ENCODE data around the gene AKAP6. TPM values are rescaled to one million over a fixed set of nuclear protein-coding genes. Genes with fewer than 3 reads are reported as not detected.

Gene AKAP6
- total and polyA plus RNA-seq, 4 donors: 0.42 to 3.2 (median 1.7) TPM

DNA sequence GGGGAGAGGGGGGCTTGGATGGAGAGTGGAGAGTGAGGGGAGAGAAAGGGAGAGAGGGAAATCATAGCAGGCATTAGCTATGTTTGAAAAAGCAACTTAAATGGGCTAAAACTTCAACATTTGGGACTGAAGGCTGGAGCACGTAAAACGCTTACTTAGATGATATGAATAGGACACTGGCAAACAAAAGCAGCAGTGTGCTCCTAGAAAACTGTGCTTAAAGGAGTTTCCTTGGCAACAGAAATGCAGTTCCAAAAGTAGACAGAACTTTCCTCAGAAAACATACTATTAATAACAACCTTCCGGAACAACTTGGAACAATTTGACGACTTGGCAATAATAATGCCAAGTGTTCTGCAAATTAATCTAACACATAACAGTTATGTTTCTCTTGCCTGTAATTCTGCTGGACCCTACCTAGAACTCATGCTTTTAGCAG lies 374.1 kb downstream of the AKAP6 start:
- no peaks in the 10 kb centered on the region for H3K36me3 ChIP-seq (ENCODE audit: control insufficient read depth in 4 of 4, insufficient read depth in 3 of 4, low read depth in 1 of 4, low read length in 3 of 4)
- no peak overlapping the region for H3K4me3 ChIP-seq (ENCODE audit: low read depth in 1 of 3, low read length in 3 of 3)
- no peak for DNase-seq (ENCODE audit: low spot score)
- no peak overlapping the region for H3K9ac ChIP-seq (ENCODE audit: low read depth in 1 of 2, low read length in 2 of 2)
- WGBS: 72% methylated on average over 4 of the region's 4 CpGs
- H3K27me3 ChIP-seq (ENCODE audit: control insufficient read depth in 4 of 4, insufficient read depth in 4 of 4, low read length in 3 of 4): no peaks in the 10 kb centered on the region
- TF ChIP-seq SP1 (IDR thresholded peaks at IDR 0.05) (peak; percentile 26), EGR1 (IDR thresholded peaks at IDR 0.05; ENCODE audit: low read depth in 2 of 2) (no peak)
- H3K27ac ChIP-seq (ENCODE audit: low read depth in 1 of 2, low read length in 2 of 2): peak overlapping the region; percentile 20 to 59
- peaks cover 0 to 2% (median 0%) of the 10 kb centered on the region in 4 donors for H3K4me1 ChIP-seq (ENCODE audit: control insufficient read depth in 4 of 4, insufficient read depth in 4 of 4, low read length in 3 of 4)
- no peaks in the 10 kb centered on the region for H3K9me3 ChIP-seq (ENCODE audit: control insufficient read depth in 4 of 4, low read length in 3 of 4)

DNA sequence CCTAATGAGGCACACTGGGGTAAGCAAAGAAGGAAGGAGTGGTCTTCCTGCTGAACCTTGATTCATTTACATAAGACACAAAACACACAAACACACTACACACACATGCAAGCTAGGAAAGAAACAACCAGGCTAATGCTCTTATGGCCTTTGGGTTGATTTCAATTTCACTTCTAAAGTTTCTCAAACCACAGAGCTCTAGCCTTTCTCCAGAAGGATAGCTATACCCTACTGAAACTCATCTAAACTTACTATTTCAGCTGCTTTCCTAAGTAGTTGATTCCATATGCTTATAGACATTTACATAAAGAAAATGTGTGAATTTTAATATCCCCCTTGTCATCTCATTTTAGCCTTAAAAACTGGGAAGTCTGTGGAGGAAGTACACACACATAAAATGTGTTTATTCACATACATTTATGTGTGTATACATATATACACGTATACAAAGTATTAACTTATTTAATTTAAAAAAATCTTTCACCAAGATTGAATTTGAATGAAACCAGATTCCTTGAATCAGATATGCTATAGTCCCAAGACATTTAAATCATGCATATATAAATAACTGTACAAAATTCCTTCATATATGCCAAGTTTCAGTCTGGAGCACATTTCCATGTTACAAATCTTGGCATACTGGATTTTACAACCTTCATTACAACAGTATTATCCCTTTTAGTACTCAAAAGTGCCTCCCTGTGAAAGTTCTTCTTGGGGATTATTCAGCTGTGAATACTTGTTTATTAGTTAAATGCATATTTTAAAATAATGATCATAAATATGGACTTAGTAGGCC lies 377.8 kb downstream of the AKAP6 start:
- Histone ChIP-seq H3K36me3 (ENCODE audit: control insufficient read depth in 4 of 4, insufficient read depth in 3 of 4, low read depth in 1 of 4, low read length in 3 of 4) (no peaks in the 10 kb centered on the region), H3K9ac (ENCODE audit: low read depth in 1 of 2, low read length in 2 of 2) (no peak overlapping the region), H3K27ac (ENCODE audit: low read depth in 1 of 2, low read length in 2 of 2) (no peak overlapping the region), H3K4me1 (ENCODE audit: control insufficient read depth in 4 of 4, insufficient read depth in 4 of 4, low read length in 3 of 4) (peaks cover 0 to 2% (median 0%) of the 10 kb centered on the region in 4 donors), H3K4me3 (ENCODE audit: low read depth in 1 of 3, low read length in 3 of 3) (no peak overlapping the region), H3K27me3 (ENCODE audit: control insufficient read depth in 4 of 4, insufficient read depth in 4 of 4, low read length in 3 of 4) (no peaks in the 10 kb centered on the region), H3K9me3 (ENCODE audit: control insufficient read depth in 4 of 4, low read length in 3 of 4) (no peaks in the 10 kb centered on the region)
- no peak for DNase-seq (ENCODE audit: low spot score)
- 82% methylated on average over 1 of the region's 1 CpG for WGBS
- TF ChIP-seq, protein P1, sequence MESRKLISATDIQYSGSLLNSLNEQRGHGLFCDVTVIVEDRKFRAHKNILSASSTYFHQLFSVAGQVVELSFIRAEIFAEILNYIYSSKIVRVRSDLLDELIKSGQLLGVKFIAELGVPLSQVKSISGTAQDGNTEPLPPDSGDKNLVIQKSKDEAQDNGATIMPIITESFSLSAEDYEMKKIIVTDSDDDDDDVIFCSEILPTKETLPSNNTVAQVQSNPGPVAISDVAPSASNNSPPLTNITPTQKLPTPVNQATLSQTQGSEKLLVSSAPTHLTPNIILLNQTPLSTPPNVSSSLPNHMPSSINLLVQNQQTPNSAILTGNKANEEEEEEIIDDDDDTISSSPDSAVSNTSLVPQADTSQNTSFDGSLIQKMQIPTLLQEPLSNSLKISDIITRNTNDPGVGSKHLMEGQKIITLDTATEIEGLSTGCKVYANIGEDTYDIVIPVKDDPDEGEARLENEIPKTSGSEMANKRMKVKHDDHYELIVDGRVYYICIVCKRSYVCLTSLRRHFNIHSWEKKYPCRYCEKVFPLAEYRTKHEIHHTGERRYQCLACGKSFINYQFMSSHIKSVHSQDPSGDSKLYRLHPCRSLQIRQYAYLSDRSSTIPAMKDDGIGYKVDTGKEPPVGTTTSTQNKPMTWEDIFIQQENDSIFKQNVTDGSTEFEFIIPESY (IDR thresholded peaks at IDR 0.05): no peak
- TF ChIP-seq EGR1 (IDR thresholded peaks at IDR 0.05; ENCODE audit: low read depth in 2 of 2): no peak

DNA sequence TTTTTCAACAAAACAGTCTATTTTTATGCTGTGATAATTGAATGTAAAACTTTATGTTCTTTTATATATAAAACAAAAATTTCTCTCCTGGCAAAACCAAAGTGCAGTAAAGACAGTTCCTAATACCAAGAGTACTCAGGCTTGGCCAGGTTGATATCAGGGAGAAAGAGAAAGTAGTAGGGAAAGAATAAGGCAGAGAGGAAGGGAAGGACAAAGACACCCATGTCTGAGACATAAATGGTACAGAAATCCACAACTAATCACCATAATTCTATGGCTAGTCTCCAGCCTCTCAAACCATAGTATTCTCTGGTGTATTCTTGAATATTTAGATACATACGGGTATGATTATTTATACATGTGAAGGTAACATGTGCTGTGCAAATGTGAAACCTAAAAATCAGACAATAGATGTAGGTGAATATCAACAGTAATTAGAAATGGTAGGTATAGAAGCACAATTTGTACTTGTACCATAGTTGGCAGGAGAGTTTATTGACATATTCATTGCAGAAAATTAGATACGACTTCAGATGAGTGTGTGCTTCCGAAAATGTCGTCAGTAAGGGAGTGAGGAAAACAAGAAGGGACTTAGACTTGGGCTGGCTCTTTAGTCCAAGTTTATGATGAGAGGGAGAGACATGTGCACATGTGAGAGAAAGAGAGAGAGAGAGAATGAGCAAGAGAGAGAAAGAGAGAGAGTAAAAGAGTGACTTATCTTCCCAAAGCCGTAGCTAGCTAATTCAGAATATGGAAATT lies 378.8 kb downstream of the AKAP6 start:
- H3K9ac ChIP-seq (ENCODE audit: low read depth in 1 of 2, low read length in 2 of 2): no peak overlapping the region
- H3K27ac ChIP-seq (ENCODE audit: low read depth in 1 of 2, low read length in 2 of 2): no peak overlapping the region
- no peaks in the 10 kb centered on the region for H3K36me3 ChIP-seq (ENCODE audit: control insufficient read depth in 4 of 4, insufficient read depth in 3 of 4, low read depth in 1 of 4, low read length in 3 of 4)
- H3K4me1 ChIP-seq (ENCODE audit: control insufficient read depth in 4 of 4, insufficient read depth in 4 of 4, low read length in 3 of 4): no peaks in the 10 kb centered on the region
- DNase-seq (ENCODE audit: low spot score): no peak
- H3K9me3 ChIP-seq (ENCODE audit: control insufficient read depth in 4 of 4, low read length in 3 of 4): no peaks in the 10 kb centered on the region
- TF ChIP-seq FOXA1 (IDR thresholded peaks at IDR 0.05): no peak
- H3K4me3 ChIP-seq (ENCODE audit: low read depth in 1 of 3, low read length in 3 of 3): no peak overlapping the region
- WGBS: 85% methylated on average over 5 of the region's 5 CpGs
- no peaks in the 10 kb centered on the region for H3K27me3 ChIP-seq (ENCODE audit: control insufficient read depth in 4 of 4, insufficient read depth in 4 of 4, low read length in 3 of 4)

DNA sequence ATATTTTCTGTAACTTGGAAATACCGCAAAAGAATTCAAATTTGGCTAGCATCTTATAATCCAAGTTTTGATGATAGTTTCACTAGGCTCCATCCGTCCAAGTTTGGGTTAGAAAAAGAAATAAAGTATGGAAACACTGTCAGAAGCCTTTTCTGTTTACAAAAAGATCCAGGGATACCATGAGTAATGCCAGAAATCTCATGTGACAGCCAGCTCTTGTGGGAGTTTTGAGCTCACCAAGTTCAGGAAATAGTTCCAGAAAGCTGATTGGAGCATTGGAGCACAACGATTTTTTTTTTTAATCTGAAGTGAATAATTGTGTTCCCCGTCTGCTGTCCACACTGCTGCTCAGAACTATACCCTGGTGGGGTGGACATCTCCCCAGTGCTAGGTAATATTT lies 379.9 kb downstream of the AKAP6 start:
- Histone ChIP-seq H3K27ac (ENCODE audit: low read depth in 1 of 2, low read length in 2 of 2) (no peak overlapping the region), H3K9me3 (ENCODE audit: control insufficient read depth in 4 of 4, low read length in 3 of 4) (no peaks in the 10 kb centered on the region), H3K4me3 (ENCODE audit: low read depth in 1 of 3, low read length in 3 of 3) (no peak overlapping the region), H3K36me3 (ENCODE audit: control insufficient read depth in 4 of 4, insufficient read depth in 3 of 4, low read depth in 1 of 4, low read length in 3 of 4) (no peaks in the 10 kb centered on the region), H3K4me1 (ENCODE audit: control insufficient read depth in 4 of 4, insufficient read depth in 4 of 4, low read length in 3 of 4) (no peaks in the 10 kb centered on the region), H3K27me3 (ENCODE audit: control insufficient read depth in 4 of 4, insufficient read depth in 4 of 4, low read length in 3 of 4) (no peaks in the 10 kb centered on the region), H3K9ac (ENCODE audit: low read depth in 1 of 2, low read length in 2 of 2) (no peak overlapping the region)
- DNase-seq (ENCODE audit: low spot score): no peak
- 67% methylated on average over 4 of the region's 4 CpGs for WGBS
- TF ChIP-seq, protein P2, sequence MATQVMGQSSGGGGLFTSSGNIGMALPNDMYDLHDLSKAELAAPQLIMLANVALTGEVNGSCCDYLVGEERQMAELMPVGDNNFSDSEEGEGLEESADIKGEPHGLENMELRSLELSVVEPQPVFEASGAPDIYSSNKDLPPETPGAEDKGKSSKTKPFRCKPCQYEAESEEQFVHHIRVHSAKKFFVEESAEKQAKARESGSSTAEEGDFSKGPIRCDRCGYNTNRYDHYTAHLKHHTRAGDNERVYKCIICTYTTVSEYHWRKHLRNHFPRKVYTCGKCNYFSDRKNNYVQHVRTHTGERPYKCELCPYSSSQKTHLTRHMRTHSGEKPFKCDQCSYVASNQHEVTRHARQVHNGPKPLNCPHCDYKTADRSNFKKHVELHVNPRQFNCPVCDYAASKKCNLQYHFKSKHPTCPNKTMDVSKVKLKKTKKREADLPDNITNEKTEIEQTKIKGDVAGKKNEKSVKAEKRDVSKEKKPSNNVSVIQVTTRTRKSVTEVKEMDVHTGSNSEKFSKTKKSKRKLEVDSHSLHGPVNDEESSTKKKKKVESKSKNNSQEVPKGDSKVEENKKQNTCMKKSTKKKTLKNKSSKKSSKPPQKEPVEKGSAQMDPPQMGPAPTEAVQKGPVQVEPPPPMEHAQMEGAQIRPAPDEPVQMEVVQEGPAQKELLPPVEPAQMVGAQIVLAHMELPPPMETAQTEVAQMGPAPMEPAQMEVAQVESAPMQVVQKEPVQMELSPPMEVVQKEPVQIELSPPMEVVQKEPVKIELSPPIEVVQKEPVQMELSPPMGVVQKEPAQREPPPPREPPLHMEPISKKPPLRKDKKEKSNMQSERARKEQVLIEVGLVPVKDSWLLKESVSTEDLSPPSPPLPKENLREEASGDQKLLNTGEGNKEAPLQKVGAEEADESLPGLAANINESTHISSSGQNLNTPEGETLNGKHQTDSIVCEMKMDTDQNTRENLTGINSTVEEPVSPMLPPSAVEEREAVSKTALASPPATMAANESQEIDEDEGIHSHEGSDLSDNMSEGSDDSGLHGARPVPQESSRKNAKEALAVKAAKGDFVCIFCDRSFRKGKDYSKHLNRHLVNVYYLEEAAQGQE (IDR thresholded peaks at IDR 0.05): no peak
- TF ChIP-seq YY1 (IDR thresholded peaks at IDR 0.05): no peak
- no peak for TF ChIP-seq HNF4G (IDR thresholded peaks at IDR 0.05)
- TF ChIP-seq JUND (IDR thresholded peaks at IDR 0.05): no peak
- TF ChIP-seq, protein P3, sequence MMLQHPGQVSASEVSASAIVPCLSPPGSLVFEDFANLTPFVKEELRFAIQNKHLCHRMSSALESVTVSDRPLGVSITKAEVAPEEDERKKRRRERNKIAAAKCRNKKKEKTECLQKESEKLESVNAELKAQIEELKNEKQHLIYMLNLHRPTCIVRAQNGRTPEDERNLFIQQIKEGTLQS (IDR thresholded peaks at IDR 0.05): no peak
- no peak for TF ChIP-seq SP1 (IDR thresholded peaks at IDR 0.05)
- TF ChIP-seq EGR1 (IDR thresholded peaks at IDR 0.05; ENCODE audit: low read depth in 2 of 2): no peak
- TF ChIP-seq RXRA (IDR thresholded peaks at IDR 0.05): no peak
- TF ChIP-seq RAD21 (IDR thresholded peaks at IDR 0.05): no peak
- no peak for TF ChIP-seq FOXA1 (IDR thresholded peaks at IDR 0.05)
- TF ChIP-seq NR2F2 (IDR thresholded peaks at IDR 0.05): no peak
- TF ChIP-seq FOXA2 (IDR thresholded peaks at IDR 0.05): no peak
- no peak for TF ChIP-seq GABPA (IDR thresholded peaks at IDR 0.05 in 1 of 2, conservative IDR thresholded peaks at IDR 0.05 in 1 of 2)
- TF ChIP-seq TAF1 (conservative IDR thresholded peaks at IDR 0.05): no peak
